ENCODE measurements around the gene PPP1R9A.

- TF ChIP-seq CTCF (IDR thresholded peaks at IDR 0.05) (no peak), POLR2A (IDR thresholded peaks at IDR 0.05) (no peak)
Measured at GRCh38 chr7:95322396-95322795, 415.0 kb downstream of the PPP1R9A start.
